Measurements from ENCODE around the gene DMD.

DMD gene

DNA sequence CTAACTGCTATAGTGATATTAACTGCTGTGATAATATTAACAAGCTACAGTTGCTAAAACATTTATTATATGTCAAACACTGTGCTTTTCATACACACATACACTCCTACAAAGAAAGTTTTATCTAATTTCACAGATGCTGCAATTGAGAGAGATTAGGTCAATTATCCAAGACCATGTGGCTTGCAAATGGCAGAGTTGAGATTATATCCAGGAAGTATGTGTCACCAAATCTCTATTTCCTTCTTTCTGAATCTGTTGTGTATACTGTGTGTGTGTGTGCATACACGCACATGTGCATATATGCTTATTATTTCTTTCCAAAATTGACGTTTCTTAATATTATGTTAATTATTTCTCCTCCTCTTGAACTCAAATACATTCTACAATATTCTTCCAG is 1363.6 kb downstream of the DMD start:
- H3K4me2 ChIP-seq (ENCODE audit: low read length): no peak overlapping the region

DNA sequence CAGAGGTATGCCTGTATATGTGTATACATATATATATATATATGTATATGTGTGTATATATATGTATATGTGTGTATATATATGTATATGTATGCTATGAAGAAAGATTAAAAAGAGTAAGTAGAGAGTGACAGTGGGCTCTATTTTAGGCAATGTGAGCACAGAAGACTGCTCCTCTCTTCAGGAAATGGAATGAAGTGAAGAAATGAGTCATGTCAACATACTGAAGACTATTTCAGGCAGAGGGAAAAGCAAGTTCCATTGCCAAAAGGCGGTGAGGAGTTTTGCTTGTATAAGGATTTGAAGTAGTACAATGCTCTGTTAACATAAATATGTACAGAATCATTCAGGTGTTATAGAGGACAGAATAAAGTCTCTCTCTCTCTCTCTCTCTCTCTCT is 1366.3 kb downstream of the DMD start:
- no peaks in the 10 kb centered on the region for H3K27me3 ChIP-seq (ENCODE audit: low read depth, low read length)
- H3K79me2 ChIP-seq (ENCODE audit: low read length): no peaks in the 10 kb centered on the region
- TF ChIP-seq EZH2phosphoT487 (IDR thresholded peaks at IDR 0.05; ENCODE audit: low read depth): no peak
- TF ChIP-seq, protein P1, sequence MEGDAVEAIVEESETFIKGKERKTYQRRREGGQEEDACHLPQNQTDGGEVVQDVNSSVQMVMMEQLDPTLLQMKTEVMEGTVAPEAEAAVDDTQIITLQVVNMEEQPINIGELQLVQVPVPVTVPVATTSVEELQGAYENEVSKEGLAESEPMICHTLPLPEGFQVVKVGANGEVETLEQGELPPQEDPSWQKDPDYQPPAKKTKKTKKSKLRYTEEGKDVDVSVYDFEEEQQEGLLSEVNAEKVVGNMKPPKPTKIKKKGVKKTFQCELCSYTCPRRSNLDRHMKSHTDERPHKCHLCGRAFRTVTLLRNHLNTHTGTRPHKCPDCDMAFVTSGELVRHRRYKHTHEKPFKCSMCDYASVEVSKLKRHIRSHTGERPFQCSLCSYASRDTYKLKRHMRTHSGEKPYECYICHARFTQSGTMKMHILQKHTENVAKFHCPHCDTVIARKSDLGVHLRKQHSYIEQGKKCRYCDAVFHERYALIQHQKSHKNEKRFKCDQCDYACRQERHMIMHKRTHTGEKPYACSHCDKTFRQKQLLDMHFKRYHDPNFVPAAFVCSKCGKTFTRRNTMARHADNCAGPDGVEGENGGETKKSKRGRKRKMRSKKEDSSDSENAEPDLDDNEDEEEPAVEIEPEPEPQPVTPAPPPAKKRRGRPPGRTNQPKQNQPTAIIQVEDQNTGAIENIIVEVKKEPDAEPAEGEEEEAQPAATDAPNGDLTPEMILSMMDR (IDR thresholded peaks at IDR 0.05; ENCODE audit: low read depth, low read length): no peak
- H3K4me2 ChIP-seq (ENCODE audit: low read length): no peak overlapping the region
- no peak overlapping the region for H3K9ac ChIP-seq (ENCODE audit: low read length)
- no peaks in the 10 kb centered on the region for H4K20me1 ChIP-seq (ENCODE audit: insufficient read depth, low read length)
- H3K9me3 ChIP-seq (ENCODE audit: insufficient read depth, low read length): no peaks in the 10 kb centered on the region
- H3K4me3 ChIP-seq (ENCODE audit: low read length): no peak overlapping the region
- no peak overlapping the region for H2AFZ ChIP-seq (ENCODE audit: low read depth, low read length)
- H3K4me1 ChIP-seq (ENCODE audit: low read length): peaks cover 5% of the 10 kb centered on the region; the same call in 1 of the 2 replicates
- no peaks in the 10 kb centered on the region for H3K36me3 ChIP-seq (replicated peaks; ENCODE audit: low read depth, low read length)
- no peak overlapping the region for H3K27ac ChIP-seq (ENCODE audit: low read length)

More for the DNA sequence above, 1363.6 kb downstream of the DMD start:
- Histone ChIP-seq H3K27me3 (ENCODE audit: low read depth, low read length) (no peaks in the 10 kb centered on the region), H3K9ac (ENCODE audit: low read length) (no peak overlapping the region), H3K4me1 (ENCODE audit: low read length) (no peaks in the 10 kb centered on the region), H3K9me3 (ENCODE audit: insufficient read depth, low read length) (no peaks in the 10 kb centered on the region), H3K79me2 (ENCODE audit: low read length) (no peaks in the 10 kb centered on the region), H3K36me3 (replicated peaks; ENCODE audit: low read depth, low read length) (no peaks in the 10 kb centered on the region), H4K20me1 (ENCODE audit: insufficient read depth, low read length) (no peaks in the 10 kb centered on the region), H3K4me3 (ENCODE audit: low read length) (no peak overlapping the region), H2AFZ (ENCODE audit: low read depth, low read length) (no peak overlapping the region; the same call in 1 of the 2 replicates), H3K27ac (ENCODE audit: low read length) (no peak overlapping the region)
- TF ChIP-seq EZH2phosphoT487 (IDR thresholded peaks at IDR 0.05; ENCODE audit: low read depth): no peak
- TF ChIP-seq, protein P1 (IDR thresholded peaks at IDR 0.05; ENCODE audit: low read depth, low read length): no peak

DNA sequence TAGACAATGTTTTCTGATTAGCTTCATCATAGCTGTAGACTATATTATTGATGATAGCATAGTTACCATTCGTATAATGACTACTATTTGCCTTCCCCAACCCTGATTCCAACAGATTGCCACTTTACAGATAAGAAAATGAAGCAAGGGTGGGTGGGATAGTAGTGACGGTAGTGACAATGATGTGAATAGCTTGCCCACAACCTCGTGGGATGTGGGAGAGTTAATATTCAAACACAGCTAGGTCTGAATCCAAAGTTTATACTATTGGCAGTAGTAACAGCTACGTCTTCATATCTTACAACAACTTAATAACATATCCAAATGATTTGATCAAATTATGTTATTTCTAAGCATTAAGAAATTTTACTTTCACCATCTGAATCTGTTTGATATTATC is 1372.7 kb downstream of the DMD start:
- Histone ChIP-seq H3K4me2 (ENCODE audit: low read length) (no peak overlapping the region), H3K4me3 (ENCODE audit: low read length) (no peak overlapping the region), H3K4me1 (ENCODE audit: low read length) (peaks cover 5% of the 10 kb centered on the region; the same call in 1 of the 2 replicates), H3K9ac (ENCODE audit: low read length) (no peak overlapping the region), H3K36me3 (replicated peaks; ENCODE audit: low read depth, low read length) (no peaks in the 10 kb centered on the region), H3K27ac (ENCODE audit: low read length) (no peak overlapping the region), H3K79me2 (ENCODE audit: low read length) (no peaks in the 10 kb centered on the region), H2AFZ (ENCODE audit: low read depth, low read length) (no peak overlapping the region), H3K27me3 (ENCODE audit: low read depth, low read length) (no peaks in the 10 kb centered on the region), H3K9me3 (ENCODE audit: insufficient read depth, low read length) (no peaks in the 10 kb centered on the region), H4K20me1 (ENCODE audit: insufficient read depth, low read length) (no peaks in the 10 kb centered on the region)
- TF ChIP-seq EZH2phosphoT487 (IDR thresholded peaks at IDR 0.05; ENCODE audit: low read depth): no peak
- TF ChIP-seq, protein P1 (IDR thresholded peaks at IDR 0.05; ENCODE audit: low read depth, low read length): no peak

DNA sequence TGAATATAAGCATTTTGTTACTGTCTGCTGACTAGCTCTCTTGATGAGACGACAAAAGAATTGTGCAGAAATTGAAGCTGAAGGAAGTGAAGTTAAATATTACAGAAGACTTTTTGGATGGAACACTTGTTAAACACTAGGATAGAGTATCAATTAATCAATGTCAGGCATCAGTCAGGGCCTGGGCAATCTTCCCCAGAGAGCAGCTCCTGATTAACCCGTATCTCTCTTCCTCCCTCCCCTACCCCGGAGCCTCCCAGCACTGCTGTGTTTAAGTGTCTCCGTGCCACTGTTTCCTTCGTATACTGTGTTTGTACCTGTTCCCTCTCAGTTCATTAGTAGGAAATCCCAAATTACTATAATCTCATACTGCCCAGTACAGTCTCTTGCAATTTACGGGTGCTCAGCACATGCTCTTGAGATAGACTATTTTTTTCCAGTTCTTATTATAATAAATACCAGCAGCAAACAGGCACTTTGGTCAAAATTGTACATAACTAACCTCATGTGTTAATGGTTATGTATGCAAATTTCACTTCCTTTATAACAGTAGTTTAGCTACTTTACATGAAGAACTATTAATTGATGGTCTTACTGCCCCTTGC is 1373.8 kb downstream of the DMD start:
- no peak overlapping the region for H3K4me3 ChIP-seq (ENCODE audit: low read length)
- H3K4me1 ChIP-seq (ENCODE audit: low read length): peaks cover 5% of the 10 kb centered on the region; the same call in 1 of the 2 replicates
- H3K36me3 ChIP-seq (replicated peaks; ENCODE audit: low read depth, low read length): no peaks in the 10 kb centered on the region
- no peak overlapping the region for H3K9ac ChIP-seq (ENCODE audit: low read length)
- no peaks in the 10 kb centered on the region for H3K79me2 ChIP-seq (ENCODE audit: low read length)
- no peak overlapping the region for H3K27ac ChIP-seq (ENCODE audit: low read length)
- TF ChIP-seq, protein P1 (IDR thresholded peaks at IDR 0.05; ENCODE audit: low read depth, low read length): no peak
- TF ChIP-seq EZH2phosphoT487 (IDR thresholded peaks at IDR 0.05; ENCODE audit: low read depth): no peak
- no peaks in the 10 kb centered on the region for H3K9me3 ChIP-seq (ENCODE audit: insufficient read depth, low read length)
- H2AFZ ChIP-seq (ENCODE audit: low read depth, low read length): no peak overlapping the region
- H3K4me2 ChIP-seq (ENCODE audit: low read length): no peak overlapping the region
- H3K27me3 ChIP-seq (ENCODE audit: low read depth, low read length): no peaks in the 10 kb centered on the region
- no peaks in the 10 kb centered on the region for H4K20me1 ChIP-seq (ENCODE audit: insufficient read depth, low read length)

All from OCI-LY3 (cell line).